Upper lobe of right lung (tissue), 1 donor: ENCODE data around the gene PCNP. TPM values are rescaled to one million over a fixed set of nuclear protein-coding genes. Genes with fewer than 3 reads are reported as not detected.

Experiments used
- ATAC-seq: fragments of 200-7000 bp; cut with Tn5 transposase; one replicate; pipeline ENCODE4 v1.9.1; 2020; ENCODE audit warnings: mild to moderate bottlenecking, moderate library complexity
- DNase-seq: peaks from one replicate; pipeline ENCODE4 v3.0.0-alpha.2; 2020
- H3K27ac ChIP-seq: fragments of 200-600 bp; one replicate; pipeline ENCODE4 v1.8.0; 2022
- H3K27me3 ChIP-seq: fragments of 200-600 bp; one replicate; pipeline ENCODE4 v1.8.0; 2022; ENCODE audit warnings: mild to moderate bottlenecking
- H3K36me3 ChIP-seq: fragments of 200-600 bp; one replicate; pipeline ENCODE4 v1.8.0; 2022
- H3K4me1 ChIP-seq: fragments of 200-600 bp; one replicate; pipeline ENCODE4 v1.8.0; 2022
- H3K4me3 ChIP-seq: fragments of 200-600 bp; one replicate; pipeline ENCODE4 v1.8.0; 2022; ENCODE audit warnings: mild to moderate bottlenecking
- H3K9me3 ChIP-seq: fragments of 200-600 bp; one replicate; pipeline ENCODE4 v1.8.0; 2022
- CTCF ChIP-seq: fragments of 200-600 bp; IDR thresholded peaks from one replicate; pipeline ENCODE4 v1.8.0; 2022; ENCODE audit warnings: antibody characterized with exemption
- intact Hi-C: fragments of 100-400 bp; cut with DNase I; formaldehyde crosslinking; loops from one replicate; pipeline ENCODE4 v1.11.0; 2022
- total RNA-seq: library from RNA; stranded (reverse); fragmentation: NEBNext Ultra II Directional; extraction: Animal tissue kit (Norgen Biotek cat#: 25700); gene quantifications from one replicate; pipeline ENCODE4 v1.2.1, GENCODE V29; 2021
- donor health status: DM: no; HTN: yes; CAD: no; lungs with severe emphysema.

Gene PCNP
- total RNA-seq, 1 donor from 2014 or later, result 141 TPM

- no peaks in the 10 kb centered on the region for H3K9me3 ChIP-seq
- no peaks in the 10 kb centered on the region for H3K27me3 ChIP-seq
- H3K4me1 ChIP-seq, result no peaks in the 10 kb centered on the region
- peaks cover 8% of the 10 kb centered on the region for H3K36me3 ChIP-seq
- no peak for ATAC-seq
- intact Hi-C loops, result no loop called here
- no peak overlapping the region for H3K4me3 ChIP-seq
- no peak for TF ChIP-seq CTCF
- DNase-seq, result no peak
- H3K27ac ChIP-seq, result no peak overlapping the region
Measured at GRCh38 chr3:101643009-101643844, 69.2 kb downstream of the PCNP start.

Other genes starting within 250 kb of the PCNP start
- 20.0 TPM for gene SENP7, start 61.0 kb upstream of the PCNP start, total RNA-seq
- 15.1 TPM for gene TRMT10C, start 12.3 kb upstream of the PCNP start, total RNA-seq
- 22.8 TPM for gene ZBTB11, start 103.0 kb downstream of the PCNP start, total RNA-seq
- 821 TPM for gene RPL24, start 112.5 kb downstream of the PCNP start, total RNA-seq
- 7.6 TPM for gene CEP97, start 150.4 kb downstream of the PCNP start, total RNA-seq
- 15.9 TPM for gene NXPE3, start 205.0 kb downstream of the PCNP start, total RNA-seq